H1 (cell line): ENCODE results near the gene PLXND1. TPM values are rescaled to one million over a fixed set of nuclear protein-coding genes. Genes with fewer than 3 reads are reported as not detected.

Source experiments
- ASH2L ChIP-seq: fragments of 200-600, 300-600 bp; sonication (generic); IDR thresholded peaks from one replicate; pipeline ENCODE4 v1.7.1; 2017; ENCODE audit warnings: low read length
- ATF2 ChIP-seq: IDR thresholded peaks from 2 replicates; pipeline ENCODE4 v1.6.1; 2012; ENCODE audit warnings: low read length, inconsistent platforms
- ATF3 ChIP-seq: IDR thresholded peaks from 2 replicates; pipeline ENCODE4 v1.6.1; 2011; ENCODE audit warnings: low read depth, mild to moderate bottlenecking, low read length; ENCODE audit not compliant: insufficient read depth
- CREB1 ChIP-seq: IDR thresholded peaks from 2 replicates; pipeline ENCODE4 v1.6.1; 2012; ENCODE audit warnings: inconsistent platforms
- CTCF ChIP-seq, 3 experiments: IDR thresholded peaks; 1 replicate in 2 of 3; 2 replicates in 1 of 3; pipeline versions ENCODE4 v1.5.1 to v1.6.1; 2011; ENCODE audit warnings: low read length in 3 of 3, mild to moderate bottlenecking in 3 of 3, inconsistent platforms in 2 of 3, low read depth in 1 of 3, moderate library complexity in 1 of 3; ENCODE audit not compliant: insufficient read depth in 1 of 3; ENCODE audit errors: control extremely low read depth in 1 of 3
- EGR1 ChIP-seq: IDR thresholded peaks from 2 replicates; pipeline ENCODE4 v1.6.1; 2011; ENCODE audit warnings: low read depth, low read length, borderline replicate concordance
- FOSL1 ChIP-seq: IDR thresholded peaks from 2 replicates; pipeline ENCODE4 v1.6.1; 2011; ENCODE audit warnings: mild to moderate bottlenecking, low read depth, low read length, moderate library complexity; ENCODE audit not compliant: insufficient read depth
- HDAC2 ChIP-seq, 2 experiments: fragments of 300-600 bp in 1 of 2; sonication (generic) in 1 of 2; IDR thresholded peaks; 2 replicates each; pipeline ENCODE4 v1.6.1; 2011 to 2012; ENCODE audit warnings: low read depth in 2 of 2, low read length in 2 of 2, mild to moderate bottlenecking in 2 of 2, moderate library complexity in 2 of 2, borderline replicate concordance in 1 of 2, inconsistent platforms in 1 of 2
- RXRA ChIP-seq: IDR thresholded peaks from 2 replicates; pipeline ENCODE4 v1.6.1; 2011; ENCODE audit warnings: low read depth, mild to moderate bottlenecking, low read length, moderate library complexity; ENCODE audit not compliant: insufficient read depth
- SIN3A ChIP-seq, 2 experiments: IDR thresholded peaks in 1 of 2; conservative IDR thresholded peaks in 1 of 2; 2 replicates each; pipeline ENCODE4 v1.6.1; 2011 to 2012; ENCODE audit warnings: low read length in 2 of 2, improper control_type of control experiment in 1 of 2, low read depth in 1 of 2, mild to moderate bottlenecking in 1 of 2
- SUZ12 ChIP-seq: fragments of 200-600 bp; sonication (generic); IDR thresholded peaks from 2 replicates; pipeline ENCODE4 v1.6.1; 2012; ENCODE audit warnings: mild to moderate bottlenecking, inconsistent platforms, low read length, moderate library complexity, mixed read lengths
- TEAD4 ChIP-seq: IDR thresholded peaks from 2 replicates; pipeline ENCODE4 v1.6.1; 2012; ENCODE audit warnings: low read depth, low read length, inconsistent platforms, mixed read lengths
- USF2 ChIP-seq: IDR thresholded peaks from 2 replicates; pipeline ENCODE4 v1.6.1; 2011; ENCODE audit warnings: low read length, improper control_type of control experiment
- ZNF274 ChIP-seq: IDR thresholded peaks from 2 replicates; pipeline ENCODE4 v1.7.0; 2012; ENCODE audit warnings: low read length, borderline replicate concordance; ENCODE audit errors: extremely low read depth
- polyA plus RNA-seq, 7 experiments: library from polyadenylated mRNA; depleted of rRNA in 3 of 7; stranded (reverse) in 5 of 7; unstranded in 2 of 7; fragments of >200 nt in 5 of 7; fragments of 200-250 nt in 2 of 7; gene quantifications; 1 replicate in 5 of 7; 2 replicates in 1 of 7; 4 replicates in 1 of 7; pipeline versions ENCODE4 v1.2.1 to v1.2.3, GENCODE V29; 2011 to 2013; ENCODE audit warnings: missing spikeins in 2 of 7, mixed read lengths in 2 of 7
- total RNA-seq: library from RNA; stranded (reverse); fragmentation: NEBNext Ultra II Directional; extraction: Animal tissue kit (Norgen Biotek cat#: 25700); gene quantifications from 2 replicates; pipeline ENCODE4 v1.2.1, GENCODE V29; 2021

Gene PLXND1
- total and polyA plus RNA-seq, 2 of the 8 experiments (the other 6 are each of a cell fraction or from before 2014, with no cell fraction given), result 17.7 to 66.4 TPM

GRCh38 chr3:129606636-129607390, at the start of gene PLXND1 (continued):
- TF ChIP-seq ZNF274, result no peak
- no peak for TF ChIP-seq CTCF (IDR thresholded peaks at IDR 0.05; ENCODE audit: control extremely low read depth in 1 of 3, insufficient read depth in 1 of 3, low read depth in 1 of 3, low read length in 3 of 3)
- no peak for TF ChIP-seq SUZ12
- TF ChIP-seq USF2, result no peak
- TF ChIP-seq CREB1, result 0 out of 2 replicates have a peak, but pooled peaks have one; percentile 7
- TF ChIP-seq ATF3, result no peak
- peak in 1 of 2 experiments; percentile 16; a peak in 2 of 4 replicates for TF ChIP-seq HDAC2 (IDR thresholded peaks at IDR 0.05; ENCODE audit: borderline replicate concordance in 1 of 2, low read depth in 2 of 2, low read length in 2 of 2)
- TF ChIP-seq FOSL1, result no peak
- no peak for TF ChIP-seq TEAD4
- TF ChIP-seq ASH2L, result peak; percentile 81
- TF ChIP-seq RXRA, result no peak
- peak in 1 of 2 experiments; percentile 53; a peak in 1 of 4 replicates for TF ChIP-seq SIN3A (conservative IDR thresholded peaks at IDR 0.05 in 1 of 2, IDR thresholded peaks at IDR 0.05 in 1 of 2; ENCODE audit: low read depth in 1 of 2, low read length in 2 of 2)
- 0 out of 2 replicates have a peak, but pooled peaks have one; percentile 37 for TF ChIP-seq EGR1
- TF ChIP-seq ATF2, result no peak
